ENCODE results near the gene TMEM91. TPM values are rescaled to one million over a fixed set of nuclear protein-coding genes. Genes with fewer than 3 reads are reported as not detected.
A peak's percentile ranks its signal among the peaks of the same experiment; 100 is the strongest.

TMEM91 gene
- total RNA-seq, 1 donor, result 6.2 TPM

GRCh38 chr19:41398598-41398997, 22.3 kb downstream of the TMEM91 start:
- Histone ChIP-seq H3K79me2 (ENCODE audit: insufficient read depth, low read length) (peaks cover 24% of the 10 kb centered on the region), H3K4me1 (ENCODE audit: insufficient read depth, low read length) (peaks cover 18% of the 10 kb centered on the region), H3K4me2 (ENCODE audit: insufficient read depth, low read length) (peak overlapping the region; percentile 98), H2AFZ (ENCODE audit: low read length) (no peak overlapping the region), H3K36me3 (ENCODE audit: insufficient read depth, low read length) (no peaks in the 10 kb centered on the region), H3K9me3 (ENCODE audit: low read depth, low read length) (no peaks in the 10 kb centered on the region), H3K4me3 (ENCODE audit: insufficient read depth, low read length) (peak overlapping the region; percentile 99), H3K27ac (ENCODE audit: low read depth, low read length) (peak overlapping the region; percentile 100), H3K27me3 (ENCODE audit: insufficient read depth, low read length) (no peaks in the 10 kb centered on the region), H4K20me1 (ENCODE audit: insufficient read depth, low read length) (no peaks in the 10 kb centered on the region)
- DNase-seq (ENCODE audit: insufficient read length, low spot score, missing footprints), result no peak
- no peak for TF ChIP-seq CTCF (IDR thresholded peaks at IDR 0.05; ENCODE audit: extremely low read depth, low read depth, low read length)

GRCh38 chr19:41399091-41399490, 22.8 kb downstream of the TMEM91 start:
- H3K9me3 ChIP-seq (ENCODE audit: low read depth, low read length), result no peaks in the 10 kb centered on the region
- peak overlapping the region; percentile 99 for H3K4me3 ChIP-seq (ENCODE audit: insufficient read depth, low read length)
- H4K20me1 ChIP-seq (ENCODE audit: insufficient read depth, low read length), result no peaks in the 10 kb centered on the region

GRCh38 chr19:41399525-41399924, 23.2 kb downstream of the TMEM91 start:
- Histone ChIP-seq H2AFZ (ENCODE audit: low read length) (no peak overlapping the region), H3K4me3 (ENCODE audit: insufficient read depth, low read length) (no peak overlapping the region), H3K9me3 (ENCODE audit: low read depth, low read length) (no peaks in the 10 kb centered on the region), H3K36me3 (ENCODE audit: insufficient read depth, low read length) (no peaks in the 10 kb centered on the region), H3K27me3 (ENCODE audit: insufficient read depth, low read length) (no peaks in the 10 kb centered on the region), H3K27ac (ENCODE audit: low read depth, low read length) (no peak overlapping the region), H3K4me2 (ENCODE audit: insufficient read depth, low read length) (no peak overlapping the region), H4K20me1 (ENCODE audit: insufficient read depth, low read length) (no peaks in the 10 kb centered on the region), H3K79me2 (ENCODE audit: insufficient read depth, low read length) (peaks cover 24% of the 10 kb centered on the region), H3K4me1 (ENCODE audit: insufficient read depth, low read length) (peaks cover 18% of the 10 kb centered on the region)
- no peak for DNase-seq (ENCODE audit: insufficient read length, low spot score, missing footprints)
- no peak for TF ChIP-seq CTCF (IDR thresholded peaks at IDR 0.05; ENCODE audit: extremely low read depth, low read depth, low read length)

More at GRCh38 chr19:41399091-41399490, 22.8 kb downstream of the TMEM91 start:
- Histone ChIP-seq H2AFZ (ENCODE audit: low read length) (no peak overlapping the region), H3K4me1 (ENCODE audit: insufficient read depth, low read length) (peaks cover 18% of the 10 kb centered on the region), H3K4me2 (ENCODE audit: insufficient read depth, low read length) (peak overlapping the region; percentile 98), H3K27me3 (ENCODE audit: insufficient read depth, low read length) (no peaks in the 10 kb centered on the region), H3K27ac (ENCODE audit: low read depth, low read length) (no peak overlapping the region), H3K36me3 (ENCODE audit: insufficient read depth, low read length) (no peaks in the 10 kb centered on the region), H3K79me2 (ENCODE audit: insufficient read depth, low read length) (peaks cover 24% of the 10 kb centered on the region)
- DNase-seq (ENCODE audit: insufficient read length, low spot score, missing footprints), result no peak
- no peak for TF ChIP-seq CTCF (IDR thresholded peaks at IDR 0.05; ENCODE audit: extremely low read depth, low read depth, low read length)

GRCh38 chr19:41401483-41401882, 25.1 kb downstream of the TMEM91 start:
- H3K9me3 ChIP-seq (ENCODE audit: low read depth, low read length), result no peaks in the 10 kb centered on the region
- no peak overlapping the region for H3K4me2 ChIP-seq (ENCODE audit: insufficient read depth, low read length)
- peaks cover 8% of the 10 kb centered on the region for H4K20me1 ChIP-seq (ENCODE audit: insufficient read depth, low read length)

More at GRCh38 chr19:41401483-41401882, 25.1 kb downstream of the TMEM91 start:
- Histone ChIP-seq H2AFZ (ENCODE audit: low read length) (no peak overlapping the region), H3K27me3 (ENCODE audit: insufficient read depth, low read length) (no peaks in the 10 kb centered on the region), H3K4me3 (ENCODE audit: insufficient read depth, low read length) (no peak overlapping the region), H3K36me3 (ENCODE audit: insufficient read depth, low read length) (no peaks in the 10 kb centered on the region), H3K27ac (ENCODE audit: low read depth, low read length) (no peak overlapping the region), H3K79me2 (ENCODE audit: insufficient read depth, low read length) (peaks cover 24% of the 10 kb centered on the region), H3K4me1 (ENCODE audit: insufficient read depth, low read length) (peaks cover 16% of the 10 kb centered on the region)
- DNase-seq (ENCODE audit: insufficient read length, low spot score, missing footprints), result no peak
- TF ChIP-seq CTCF (IDR thresholded peaks at IDR 0.05; ENCODE audit: extremely low read depth, low read depth, low read length), result no peak
